ENCODE results near the gene ESR1.

- no peak for TF ChIP-seq ZBTB33 (IDR thresholded peaks at IDR 0.05)
- TF ChIP-seq EGR1 (IDR thresholded peaks at IDR 0.05; ENCODE audit: low read depth in 2 of 2) = no peak
- no peak for TF ChIP-seq TAF1 (conservative IDR thresholded peaks at IDR 0.05)
- TF ChIP-seq CTCF (IDR thresholded peaks at IDR 0.05; ENCODE audit: low read depth, low read length, missing input control) = no peak
- TF ChIP-seq MAX (IDR thresholded peaks at IDR 0.05) = no peak
- no peak for TF ChIP-seq REST (IDR thresholded peaks at IDR 0.05)
- TF ChIP-seq RAD21 (IDR thresholded peaks at IDR 0.05) = no peak
- TF ChIP-seq JUND (IDR thresholded peaks at IDR 0.05) = no peak
- no peak for TF ChIP-seq RXRA (IDR thresholded peaks at IDR 0.05)
- no peak for TF ChIP-seq HNF4G (IDR thresholded peaks at IDR 0.05)
- no peak for TF ChIP-seq ATF3 (IDR thresholded peaks at IDR 0.05)
- TF ChIP-seq GABPA (IDR thresholded peaks at IDR 0.05 in 1 of 2, conservative IDR thresholded peaks at IDR 0.05 in 1 of 2) = no peak
- no peak for TF ChIP-seq SP1 (IDR thresholded peaks at IDR 0.05)
These were observed 211.4 kb downstream of the ESR1 start for GRCh38 chr6:152018876-152019275.
